Measurements from ENCODE around the gene CHPF2. TPM values are rescaled to one million over a fixed set of nuclear protein-coding genes. Genes with fewer than 3 reads are reported as not detected.

CHPF2 gene
- total RNA-seq, 1 donor from 2014 or later, result 31.0 TPM

DNA sequence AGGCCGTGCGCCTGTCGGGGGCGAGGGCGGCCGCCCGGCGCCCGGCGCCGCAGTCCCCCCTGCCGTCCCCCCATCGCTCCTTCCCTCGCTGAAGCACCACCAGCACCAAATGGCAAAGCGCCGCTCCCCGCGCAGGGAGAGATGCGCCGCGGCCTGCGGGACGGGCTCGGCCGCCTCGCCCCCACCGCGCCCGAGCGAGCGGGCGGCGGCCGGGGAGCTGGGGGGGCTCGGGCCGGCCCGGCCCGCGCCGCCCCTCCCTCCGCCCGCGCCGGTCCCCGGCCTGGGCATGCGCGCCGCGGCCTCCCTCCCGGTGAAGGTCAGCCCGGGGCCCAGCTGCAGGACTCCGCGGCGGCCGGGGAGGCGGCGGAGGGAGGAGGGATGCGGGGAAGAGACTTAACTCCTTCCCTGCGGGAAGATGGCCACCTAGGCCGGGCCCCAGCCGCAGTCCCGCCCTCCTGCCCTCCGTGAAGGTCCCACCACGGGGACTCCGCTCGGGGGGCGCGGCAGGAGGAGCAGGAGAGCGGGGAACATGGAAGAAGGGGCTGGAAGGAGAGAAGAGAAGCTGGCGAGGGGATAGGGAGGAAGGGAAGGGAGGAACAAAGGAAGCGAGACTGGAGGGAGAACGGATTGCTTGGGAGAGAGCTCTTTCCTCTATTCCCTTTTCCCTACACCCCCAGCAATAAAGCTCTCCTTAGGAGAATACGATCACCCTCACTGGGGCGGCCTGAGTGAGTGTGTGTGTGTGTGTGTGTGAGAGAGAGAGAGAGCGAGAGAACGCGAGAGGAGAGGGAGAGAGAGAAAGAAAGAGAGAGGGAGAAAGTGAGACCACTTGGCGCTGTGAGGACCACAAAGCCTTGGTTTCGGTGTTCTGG lies 19.6 kb downstream of the CHPF2 start:
- DNase-seq (ENCODE audit: low spot score), result peak; percentile 88
- intact Hi-C loops (cut with DNase I), result no loop called here

DNA sequence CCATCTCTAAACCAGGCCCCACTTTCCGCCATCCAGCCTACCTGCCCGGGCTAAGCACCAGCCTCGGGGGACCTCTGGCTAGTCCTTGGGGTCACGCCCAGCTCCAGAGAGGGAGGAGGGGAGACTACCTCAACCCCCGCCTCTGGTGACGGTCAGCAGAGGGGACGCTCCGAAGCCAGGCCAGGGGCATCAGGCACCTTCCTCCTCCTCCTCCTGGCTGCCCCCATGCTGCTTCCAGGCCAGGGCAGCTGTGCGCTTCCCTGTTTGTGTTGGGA lies 20.2 kb downstream of the CHPF2 start:
- DNase-seq (ENCODE audit: low spot score), result no peak

DNA sequence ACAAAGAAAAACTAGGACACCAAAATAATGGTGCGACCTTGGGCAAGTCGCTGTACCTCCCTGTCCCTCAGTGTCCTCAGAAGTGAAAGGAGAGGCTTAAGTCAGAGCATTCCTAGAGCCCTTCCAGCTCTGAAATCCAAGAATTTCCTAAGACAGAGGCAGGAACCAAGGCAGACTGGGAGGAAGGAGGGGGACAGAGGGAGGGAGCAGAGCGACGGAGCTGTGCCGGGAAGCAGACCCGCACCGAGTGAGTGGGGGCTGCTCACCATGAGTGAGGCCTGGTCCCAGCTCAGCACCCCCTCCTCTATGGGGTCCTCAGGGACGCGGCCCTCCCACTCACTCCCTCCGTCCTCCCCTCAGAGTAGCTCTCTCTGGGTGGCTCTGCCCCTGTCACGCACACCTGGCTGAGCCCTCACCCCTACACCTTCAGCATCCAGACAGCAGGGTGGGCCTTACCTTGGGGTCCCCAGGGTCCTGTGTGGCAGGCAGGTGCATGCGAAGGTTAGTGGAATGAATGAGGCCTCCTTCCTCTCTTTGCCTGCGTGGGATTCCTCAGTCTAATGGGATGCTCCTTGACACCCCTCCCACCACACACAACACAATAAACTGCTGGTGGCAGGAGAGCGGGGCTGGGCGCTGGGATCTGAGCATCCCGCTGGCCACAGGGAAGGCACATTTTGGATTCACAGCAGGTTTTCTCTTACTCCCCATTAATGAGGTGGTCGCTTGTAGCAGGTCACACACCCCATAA lies 20.9 kb downstream of the CHPF2 start:
- intact Hi-C loops (cut with DNase I), result no loop called here
- no peak for DNase-seq (ENCODE audit: low spot score)

More for the DNA sequence above, 20.2 kb downstream of the CHPF2 start:
- intact Hi-C loops (cut with DNase I), result no loop called here

DNA sequence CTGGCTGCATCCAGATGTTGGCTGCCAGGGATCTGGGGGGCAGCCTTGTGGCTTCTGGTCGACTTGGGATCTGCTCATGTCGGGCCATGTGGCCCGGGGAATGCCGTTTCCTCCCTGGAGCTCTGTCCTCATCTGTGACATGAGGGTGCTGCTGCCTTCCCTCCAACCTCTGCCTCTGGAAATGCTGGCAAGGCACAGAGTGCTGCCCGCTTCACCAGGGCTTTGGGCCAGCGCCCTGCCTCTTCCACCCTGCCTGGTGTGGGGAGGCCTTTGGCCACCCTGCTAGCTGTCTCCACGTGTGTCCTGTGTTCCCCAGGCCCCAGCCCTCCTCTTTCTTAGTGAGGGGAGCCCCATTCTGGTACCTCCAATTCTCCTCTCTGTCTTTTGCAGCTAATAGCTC lies 22.0 kb downstream of the CHPF2 start:
- no peak for DNase-seq (ENCODE audit: low spot score)
- intact Hi-C loops (cut with DNase I), result no loop called here

DNA sequence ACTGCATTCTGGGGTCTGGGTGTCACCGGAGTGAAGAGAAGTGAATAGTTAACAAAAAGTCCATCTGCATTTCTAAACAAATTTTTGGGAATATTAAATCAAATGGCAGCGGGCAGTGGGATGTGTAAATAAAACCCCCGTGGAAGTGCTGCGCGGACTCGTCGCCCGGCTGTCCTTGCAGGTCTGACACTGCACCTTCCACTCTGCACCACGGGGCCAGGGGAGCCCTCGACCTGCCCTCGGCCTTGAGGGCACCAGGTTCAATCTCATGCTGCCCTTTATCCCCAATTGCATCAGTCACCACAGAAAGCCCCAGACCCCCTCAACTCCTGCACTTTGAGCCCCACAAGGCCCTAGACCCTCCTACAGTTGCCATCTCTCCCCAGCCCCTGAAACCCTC lies 22.6 kb downstream of the CHPF2 start:
- no peak for DNase-seq (ENCODE audit: low spot score)

DNA sequence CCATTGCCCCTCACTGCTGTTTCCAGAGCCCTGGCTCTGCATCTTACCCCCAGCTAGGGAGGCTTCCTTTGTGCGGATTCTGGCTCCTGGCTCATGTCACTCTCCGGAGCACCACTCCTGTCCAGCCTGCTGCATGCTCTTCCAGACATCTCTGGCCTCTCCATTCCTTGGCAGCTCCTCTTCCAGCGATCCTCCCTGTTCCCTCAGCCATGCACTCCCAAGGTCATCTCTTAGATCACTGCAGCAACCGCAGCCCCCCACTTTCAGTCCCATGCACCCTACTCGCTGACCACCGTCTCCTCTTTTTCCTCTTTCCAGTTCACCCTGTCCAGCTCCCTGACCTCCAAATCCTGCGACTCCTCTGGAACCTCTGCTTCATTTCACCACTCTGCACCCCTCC lies 23.1 kb downstream of the CHPF2 start:
- intact Hi-C loops (cut with DNase I), result no loop called here
- DNase-seq (ENCODE audit: low spot score), result no peak

More for the DNA sequence above, 22.6 kb downstream of the CHPF2 start:
- intact Hi-C loops (cut with DNase I), result no loop called here

DNA sequence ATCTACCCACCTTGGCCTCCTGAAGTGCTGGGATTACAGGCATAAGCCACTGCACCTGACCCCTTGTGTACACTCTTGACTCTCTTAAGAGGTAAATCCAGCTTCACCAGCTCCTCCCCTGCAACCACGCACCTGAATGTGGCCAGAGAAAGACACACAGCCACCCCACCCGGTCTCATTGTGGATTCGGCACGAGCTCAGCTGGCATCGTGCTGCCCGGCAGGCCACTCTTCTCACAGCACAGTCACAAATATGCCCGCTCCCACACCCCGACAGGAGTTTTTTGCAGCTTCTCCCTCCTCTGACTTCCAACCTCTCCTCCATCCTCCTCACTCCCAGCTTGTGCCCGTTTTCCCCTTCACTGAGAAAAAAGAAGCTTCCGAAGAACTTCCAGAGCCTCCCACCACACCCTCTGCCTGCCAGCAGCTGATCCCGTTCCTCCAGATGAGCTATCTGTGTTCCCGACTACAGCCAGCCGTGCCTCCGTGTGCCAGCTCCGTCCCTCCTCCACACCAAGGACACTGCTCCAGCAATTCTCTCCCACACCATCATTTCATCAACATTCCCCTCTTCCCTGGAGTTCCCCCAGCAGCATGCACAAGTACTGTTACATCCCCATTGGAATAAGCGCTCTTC lies 24.2 kb downstream of the CHPF2 start:
- intact Hi-C loops (cut with DNase I), result no loop called here
- no peak for DNase-seq (ENCODE audit: low spot score)

DNA sequence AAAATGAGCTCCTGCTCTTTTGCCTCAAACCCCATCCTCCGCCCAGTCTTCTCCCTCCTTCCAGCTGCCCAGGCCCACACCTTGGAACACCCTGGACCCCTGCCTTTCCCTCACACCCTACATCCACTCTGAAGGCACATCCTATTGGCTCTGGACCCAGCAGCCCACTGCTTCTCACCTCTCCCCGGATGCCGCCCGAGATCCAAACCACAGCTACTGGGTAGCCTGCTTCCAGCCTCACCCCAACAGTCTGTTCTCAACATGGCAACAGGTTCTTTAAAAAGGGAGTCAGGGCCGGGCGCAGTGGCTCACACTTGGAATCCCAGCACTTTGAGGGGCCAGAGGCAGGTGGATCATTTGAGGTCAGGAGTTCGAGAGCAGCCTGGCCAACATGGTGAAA lies 25.7 kb downstream of the CHPF2 start:
- intact Hi-C loops (cut with DNase I), result no loop called here
- DNase-seq (ENCODE audit: low spot score), result no peak

DNA sequence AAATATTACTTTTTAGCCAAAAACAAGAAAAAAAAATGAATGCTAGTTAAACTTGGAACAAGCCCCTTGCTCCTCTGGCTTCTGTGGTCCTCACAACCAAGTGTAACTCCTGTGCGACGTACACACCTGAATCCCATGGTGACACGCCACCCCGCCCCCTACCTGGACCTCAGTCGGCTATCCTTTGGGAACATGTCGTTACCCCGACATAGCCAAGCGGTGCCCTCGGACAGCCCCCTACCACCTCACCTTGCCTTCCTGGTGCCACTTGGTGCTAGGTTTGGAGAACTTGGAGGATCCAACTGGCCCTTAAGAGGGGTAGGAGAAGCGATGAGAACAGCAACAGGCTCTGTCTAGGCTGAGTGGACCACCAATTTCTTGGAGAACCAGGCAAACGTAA lies 28.2 kb downstream of the CHPF2 start:
- intact Hi-C loops (cut with DNase I), result no loop called here

DNA sequence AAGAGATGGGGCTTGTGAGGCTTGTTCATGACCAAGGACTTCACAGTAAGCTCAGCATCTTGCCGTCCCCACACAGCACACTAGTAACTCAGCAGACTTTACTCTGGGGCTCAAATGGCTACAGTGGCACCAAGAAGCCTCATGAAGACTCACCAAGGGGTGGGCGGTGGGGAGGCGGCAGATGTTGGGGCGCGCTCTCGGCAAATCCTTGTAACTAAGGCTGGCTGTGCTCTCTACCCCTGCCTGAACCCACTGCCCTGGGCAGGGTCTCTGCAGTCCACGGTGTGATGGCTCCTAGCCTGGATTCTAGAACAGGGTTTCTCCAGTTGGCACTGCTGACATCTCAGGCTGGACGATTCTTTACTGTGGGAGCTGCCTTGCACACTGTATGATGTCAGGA lies 28.6 kb downstream of the CHPF2 start:
- DNase-seq (ENCODE audit: low spot score), result no peak
- intact Hi-C loops (cut with DNase I), result no loop called here

More for the DNA sequence above, 28.2 kb downstream of the CHPF2 start:
- no peak for DNase-seq (ENCODE audit: low spot score)

DNA sequence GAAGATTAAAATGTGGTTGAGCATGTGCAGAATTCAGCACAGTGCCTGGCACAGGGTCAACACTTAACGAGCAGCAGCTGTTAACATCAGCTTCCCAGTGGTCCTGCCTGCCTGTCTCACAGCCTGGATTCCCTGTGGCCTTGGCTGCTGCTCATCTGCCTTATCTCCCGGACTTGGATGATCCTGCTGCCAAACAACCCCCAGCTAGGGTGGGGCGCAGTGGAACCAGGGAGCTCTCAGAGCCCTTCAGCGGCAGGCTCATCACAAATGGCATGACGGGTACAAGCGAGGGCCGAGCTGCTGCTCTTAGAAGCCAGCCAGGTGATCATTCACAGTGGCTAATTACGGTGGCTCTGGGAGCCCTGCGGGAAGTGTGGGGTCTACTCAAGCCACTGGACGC lies 29.2 kb downstream of the CHPF2 start:
- intact Hi-C loops (cut with DNase I), result no loop called here

DNA sequence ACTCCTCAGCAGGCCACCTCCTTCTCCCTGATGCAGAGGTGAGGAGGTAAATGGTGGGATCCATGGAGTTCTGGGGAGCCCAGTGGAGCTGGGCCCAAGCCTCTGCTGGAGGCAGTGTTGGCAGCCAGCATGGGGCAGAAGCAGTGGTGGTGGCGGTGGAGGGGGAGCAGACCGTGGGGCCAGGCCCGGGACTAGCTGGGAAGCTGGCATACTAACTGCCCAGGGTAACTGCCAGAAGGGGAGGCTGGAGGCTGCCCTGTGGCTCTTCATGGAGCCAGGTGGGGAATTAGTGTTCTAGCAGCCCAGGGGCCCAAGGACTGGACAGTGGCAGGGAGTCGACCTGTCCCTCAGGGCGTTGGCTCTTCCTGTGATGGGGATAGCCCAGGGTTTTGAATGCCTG lies 32.3 kb downstream of the CHPF2 start:
- no peak for DNase-seq (ENCODE audit: low spot score)
- intact Hi-C loops (cut with DNase I), result no loop called here

More for the DNA sequence above, 29.2 kb downstream of the CHPF2 start:
- DNase-seq (ENCODE audit: low spot score), result no peak

DNA sequence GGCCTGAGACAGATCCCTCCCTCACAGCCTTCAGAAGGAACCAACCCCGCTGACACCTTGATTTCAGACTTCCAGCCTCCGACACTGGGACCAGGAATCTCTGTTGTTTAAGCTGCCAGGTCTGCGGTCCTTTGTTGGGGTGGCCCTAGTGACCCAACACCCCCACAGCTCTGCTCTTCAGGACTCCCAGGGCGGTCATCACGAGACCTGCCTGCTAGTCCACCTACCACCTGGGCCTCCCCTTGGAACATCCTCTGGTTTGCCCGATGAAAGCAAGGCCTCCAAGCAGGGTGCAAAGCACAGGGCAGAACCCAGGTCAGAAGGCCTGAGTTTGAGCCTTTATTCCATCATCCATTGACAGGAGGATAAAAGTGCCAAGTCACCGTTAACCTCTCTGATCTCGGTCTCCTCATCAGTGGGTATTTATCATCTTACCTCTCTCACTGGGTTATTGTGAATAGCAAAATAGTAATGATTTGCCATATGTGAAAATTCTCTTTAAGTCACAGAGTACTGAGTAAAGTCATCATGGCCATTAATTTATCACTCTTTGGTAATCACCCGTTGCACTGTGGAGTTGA lies 33.2 kb downstream of the CHPF2 start:
- intact Hi-C loops (cut with DNase I), result no loop called here
- no peak for DNase-seq (ENCODE audit: low spot score)

DNA sequence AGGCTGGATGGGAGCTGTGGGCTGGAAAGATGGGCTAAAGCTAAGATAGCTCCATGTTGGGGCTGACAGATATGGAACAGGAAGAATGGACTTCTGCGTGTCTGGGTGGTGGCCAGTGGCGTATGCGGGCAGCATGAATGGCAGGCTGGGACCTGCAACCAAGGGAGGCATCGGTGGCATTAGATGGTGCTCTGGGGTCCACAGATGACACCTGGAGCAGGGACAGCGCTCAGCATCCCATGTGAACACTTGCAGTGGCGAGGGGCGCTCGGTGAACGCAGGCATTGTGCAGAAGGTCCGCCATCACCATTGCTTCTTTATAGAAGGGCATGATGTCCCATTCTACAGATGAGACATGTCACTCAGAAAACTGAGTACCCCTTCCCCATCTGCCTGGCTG lies 37.2 kb downstream of the CHPF2 start:
- intact Hi-C loops (cut with DNase I), result no loop called here
- DNase-seq (ENCODE audit: low spot score), result no peak

DNA sequence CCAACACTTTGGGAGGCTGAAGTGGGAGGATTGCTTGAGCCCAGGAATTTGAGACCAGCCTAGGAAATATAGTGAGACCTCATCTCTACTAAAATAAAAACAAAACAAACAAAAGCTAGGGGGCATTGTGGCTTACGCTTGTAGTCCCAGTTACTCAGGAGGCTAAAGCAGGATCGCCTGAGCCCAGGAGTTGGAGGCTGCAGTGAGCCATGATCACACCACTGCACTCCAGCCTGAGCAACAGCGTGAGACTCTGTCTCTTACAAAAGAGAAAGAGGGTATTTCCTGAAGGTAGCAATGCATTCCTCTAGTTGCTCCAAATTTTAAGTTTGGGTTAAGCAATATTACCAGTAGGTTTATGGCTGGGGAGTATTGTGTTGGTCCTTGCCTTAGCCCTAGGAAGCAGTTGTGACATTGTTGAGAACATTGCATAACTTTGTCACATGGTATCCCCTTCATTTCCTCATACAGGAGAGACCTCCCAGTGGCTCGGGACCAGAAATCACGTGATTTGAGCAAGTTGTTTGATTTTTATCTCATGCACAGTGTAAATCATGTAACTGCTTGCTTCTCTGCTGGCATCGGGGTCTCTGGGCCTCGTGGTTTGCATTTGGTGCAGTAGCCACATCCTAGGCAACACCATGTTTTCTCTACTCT lies 39.5 kb downstream of the CHPF2 start:
- no peak for DNase-seq (ENCODE audit: low spot score)
- intact Hi-C loops (cut with DNase I), result no loop called here

DNA sequence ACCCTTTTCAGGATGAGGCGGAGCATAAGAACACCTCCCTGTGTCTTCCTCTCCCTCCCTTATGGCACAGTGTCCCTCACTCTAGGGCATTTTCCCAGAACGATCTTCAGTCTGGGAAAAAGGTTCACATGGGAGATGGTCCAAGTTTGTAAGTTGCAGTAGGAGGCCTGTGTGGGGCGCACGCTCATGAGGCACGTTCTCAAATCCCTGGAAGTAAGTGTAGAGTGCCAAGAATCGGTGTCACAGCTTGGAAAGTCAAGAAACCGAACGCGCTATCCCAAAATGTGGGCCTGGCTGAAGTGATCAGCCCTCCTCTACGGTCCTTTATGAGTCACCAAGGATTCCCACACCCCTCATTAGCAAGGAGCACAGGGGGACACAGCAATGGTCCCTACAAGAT lies 40.1 kb downstream of the CHPF2 start:
- no peak for DNase-seq (ENCODE audit: low spot score)
- intact Hi-C loops (cut with DNase I), result no loop called here

DNA sequence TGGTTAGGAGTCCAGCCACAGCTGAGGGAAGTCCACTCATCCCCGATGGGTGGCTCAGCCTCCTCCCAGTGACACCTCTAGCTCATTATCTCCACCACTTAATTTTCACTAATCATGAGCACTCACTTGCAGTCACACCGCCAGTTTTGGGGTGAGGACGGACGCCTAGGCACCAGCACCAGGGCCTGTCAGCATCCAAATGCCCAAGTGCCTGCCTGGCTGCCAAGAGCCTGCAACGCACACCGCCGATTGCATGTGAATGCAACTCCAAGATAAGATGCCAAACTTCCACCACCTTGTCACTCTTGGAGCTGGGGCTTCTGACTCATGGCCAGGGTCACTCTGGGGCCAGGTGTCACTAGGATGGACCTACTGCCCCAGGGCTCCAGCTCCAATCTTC lies 40.6 kb downstream of the CHPF2 start:
- intact Hi-C loops (cut with DNase I), result no loop called here
- DNase-seq (ENCODE audit: low spot score), result no peak

DNA sequence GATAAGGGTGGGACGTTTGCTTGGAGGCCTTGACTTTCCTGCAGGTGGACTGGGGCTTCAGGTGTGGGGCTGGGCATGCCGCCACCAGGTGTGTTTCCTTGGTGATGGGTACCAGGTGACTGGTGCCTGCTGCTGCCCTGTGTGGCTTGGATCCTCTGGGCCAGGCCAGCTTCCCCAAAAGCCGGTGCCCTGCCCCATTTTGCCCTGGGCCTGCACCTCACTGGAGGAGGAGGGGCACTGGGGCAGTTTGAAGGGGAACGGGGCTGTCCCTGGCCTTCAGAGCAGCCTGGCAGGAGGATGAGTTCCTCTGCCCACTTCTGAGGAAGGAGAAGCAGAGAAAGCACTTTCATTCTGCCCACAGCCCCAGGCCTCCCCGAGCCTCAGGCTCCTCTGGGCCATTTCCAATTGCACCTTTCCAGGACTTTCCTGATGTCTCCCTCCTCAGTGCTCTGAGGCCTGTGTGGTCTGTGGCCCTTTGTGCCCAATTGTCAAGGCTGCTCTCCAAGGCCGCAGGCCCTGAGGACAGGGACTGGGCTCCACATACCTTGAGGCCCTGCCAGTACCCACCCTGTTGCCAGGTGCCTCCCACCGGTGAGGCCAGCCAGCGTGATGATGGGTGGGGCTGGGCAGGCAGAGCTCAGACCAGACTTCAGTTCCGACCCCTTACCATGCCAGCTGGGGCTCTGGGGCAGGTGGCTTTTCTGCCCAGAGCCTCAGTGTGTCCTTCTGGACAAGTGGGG lies 41.5 kb downstream of the CHPF2 start:
- peak; percentile 85 for DNase-seq (ENCODE audit: low spot score)
- intact Hi-C loops (cut with DNase I), result no loop called here

DNA sequence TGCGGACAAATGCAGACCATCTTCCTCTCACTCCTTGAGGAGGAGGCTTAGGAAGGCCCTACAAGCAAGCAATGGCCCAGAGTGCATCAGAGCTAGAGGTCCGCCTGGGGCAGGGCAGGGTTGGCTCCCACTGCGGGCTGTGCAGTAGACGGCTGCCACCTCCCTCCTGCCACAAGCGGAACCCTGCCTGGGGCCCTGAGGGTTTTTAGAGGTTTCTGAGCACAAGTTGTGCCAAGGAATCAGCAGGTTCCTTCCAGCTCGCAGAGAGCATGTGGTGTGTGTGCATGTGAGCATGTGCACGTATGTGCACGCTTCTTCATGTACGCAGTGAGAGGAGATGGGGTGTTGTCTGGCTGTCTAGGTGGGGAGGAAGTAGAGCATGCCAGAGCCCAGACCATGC lies 42.1 kb downstream of the CHPF2 start:
- no peak for DNase-seq (ENCODE audit: low spot score)
- intact Hi-C loops (cut with DNase I), result no loop called here

Measured in cardiac septum (tissue), 1 donor.